ENCODE measurements around the gene TSNAXIP1. TPM values are rescaled to one million over a fixed set of nuclear protein-coding genes. Genes with fewer than 3 reads are reported as not detected.

The TSNAXIP1 gene
- total and polyA plus RNA-seq, 9 of the 15 experiments (the other 6 are each of a cell fraction or from before 2014, with no cell fraction given): 0.03 to 0.24 (median 0.11) TPM; not detected in 4

DNA sequence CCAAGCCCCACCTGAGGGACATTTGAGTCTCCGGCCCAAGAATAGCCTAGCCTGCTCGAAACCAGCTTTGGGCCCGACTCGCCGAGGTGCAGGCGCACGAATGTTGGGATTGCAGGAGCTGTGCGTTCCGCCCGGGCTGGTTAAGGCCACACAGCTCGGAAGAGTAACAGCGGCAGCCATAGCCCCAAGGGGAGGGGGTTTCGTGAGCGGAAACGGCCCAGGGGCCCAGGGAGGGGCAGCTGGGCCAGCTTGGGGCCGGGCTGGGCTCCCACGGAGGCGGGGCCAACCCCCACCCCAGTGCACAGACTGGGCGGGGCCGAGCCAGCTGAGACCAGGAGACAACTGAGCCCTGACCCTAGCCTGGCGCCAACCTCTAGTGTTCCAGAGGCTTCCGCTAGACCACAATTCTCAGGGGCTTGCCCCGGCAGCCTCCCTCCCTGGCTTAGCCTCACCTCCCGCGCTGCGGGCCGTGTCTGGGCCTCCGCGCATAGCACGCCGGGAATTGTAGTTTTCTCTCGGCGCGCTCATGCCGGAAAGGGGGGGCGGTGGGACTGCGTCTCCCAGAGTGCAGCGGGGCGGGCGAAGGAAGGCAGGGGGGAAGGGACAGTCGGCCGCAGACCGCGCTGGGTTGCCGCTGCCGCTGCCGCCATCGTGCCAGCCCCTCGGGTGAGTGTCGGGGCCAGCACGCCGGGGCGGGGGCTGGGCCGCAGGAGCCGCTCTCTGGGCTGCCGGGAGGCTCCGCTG is 39.8 kb downstream of the TSNAXIP1 start, which contains the start of gene NUTF2 (continued):
- TF ChIP-seq, protein P1, sequence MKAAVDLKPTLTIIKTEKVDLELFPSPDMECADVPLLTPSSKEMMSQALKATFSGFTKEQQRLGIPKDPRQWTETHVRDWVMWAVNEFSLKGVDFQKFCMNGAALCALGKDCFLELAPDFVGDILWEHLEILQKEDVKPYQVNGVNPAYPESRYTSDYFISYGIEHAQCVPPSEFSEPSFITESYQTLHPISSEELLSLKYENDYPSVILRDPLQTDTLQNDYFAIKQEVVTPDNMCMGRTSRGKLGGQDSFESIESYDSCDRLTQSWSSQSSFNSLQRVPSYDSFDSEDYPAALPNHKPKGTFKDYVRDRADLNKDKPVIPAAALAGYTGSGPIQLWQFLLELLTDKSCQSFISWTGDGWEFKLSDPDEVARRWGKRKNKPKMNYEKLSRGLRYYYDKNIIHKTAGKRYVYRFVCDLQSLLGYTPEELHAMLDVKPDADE (conservative IDR thresholded peaks at IDR 0.05; ENCODE audit: control insufficient read depth, low read depth, low read length): peak; percentile 98
- TF ChIP-seq EZH2 (IDR thresholded peaks at IDR 0.05; ENCODE audit: borderline replicate concordance, low read depth, low read length) (no peak), ZBED1 (IDR thresholded peaks at IDR 0.05) (peak; percentile 47; the same call in 1 of the 2 replicates), TEAD2 (tag; IDR thresholded peaks at IDR 0.05) (no peak), ETV5 (CRISPR knock-in tag; IDR thresholded peaks at IDR 0.05; ENCODE audit: low read depth) (peak; percentile 78), ZNF408 (CRISPR knock-in tag; IDR thresholded peaks at IDR 0.05; ENCODE audit: low read depth) (no peak), ZNF830 (CRISPR knock-in tag; IDR thresholded peaks at IDR 0.05) (no peak), HLTF (IDR thresholded peaks at IDR 0.05) (no peak), ATF7 (IDR thresholded peaks at IDR 0.05) (peak; percentile 85), SRF (CRISPR knock-in tag; IDR thresholded peaks at IDR 0.05) (peak in 1 of 2 experiments; percentile 89; a peak in 1 of 4 replicates), NCOA4 (IDR thresholded peaks at IDR 0.05; ENCODE audit: partially characterized antibody) (no peak), PML (IDR thresholded peaks at IDR 0.05; ENCODE audit: low read length) (no peak; the same call in 1 of the 2 replicates), ZNF232 (CRISPR knock-in tag; IDR thresholded peaks at IDR 0.05) (peak; percentile 14; the same call in 1 of the 2 replicates), CAMTA2 (CRISPR knock-in tag; conservative IDR thresholded peaks at IDR 0.05) (no peak), MECOM (CRISPR knock-in tag; IDR thresholded peaks at IDR 0.05) (no peak), ARNT (IDR thresholded peaks at IDR 0.05) (peak in 1 of 2 experiments; percentile 54; a peak in 1 of 4 replicates), POLR2H (tag; IDR thresholded peaks at IDR 0.05; ENCODE audit: low read depth) (peak; percentile 46; the same call in 1 of the 2 replicates)
- TF ChIP-seq, protein P2, sequence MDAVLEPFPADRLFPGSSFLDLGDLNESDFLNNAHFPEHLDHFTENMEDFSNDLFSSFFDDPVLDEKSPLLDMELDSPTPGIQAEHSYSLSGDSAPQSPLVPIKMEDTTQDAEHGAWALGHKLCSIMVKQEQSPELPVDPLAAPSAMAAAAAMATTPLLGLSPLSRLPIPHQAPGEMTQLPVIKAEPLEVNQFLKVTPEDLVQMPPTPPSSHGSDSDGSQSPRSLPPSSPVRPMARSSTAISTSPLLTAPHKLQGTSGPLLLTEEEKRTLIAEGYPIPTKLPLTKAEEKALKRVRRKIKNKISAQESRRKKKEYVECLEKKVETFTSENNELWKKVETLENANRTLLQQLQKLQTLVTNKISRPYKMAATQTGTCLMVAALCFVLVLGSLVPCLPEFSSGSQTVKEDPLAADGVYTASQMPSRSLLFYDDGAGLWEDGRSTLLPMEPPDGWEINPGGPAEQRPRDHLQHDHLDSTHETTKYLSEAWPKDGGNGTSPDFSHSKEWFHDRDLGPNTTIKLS (IDR thresholded peaks at IDR 0.05; ENCODE audit: borderline replicate concordance, low read depth): peak; percentile 89
- TF ChIP-seq, protein P3, sequence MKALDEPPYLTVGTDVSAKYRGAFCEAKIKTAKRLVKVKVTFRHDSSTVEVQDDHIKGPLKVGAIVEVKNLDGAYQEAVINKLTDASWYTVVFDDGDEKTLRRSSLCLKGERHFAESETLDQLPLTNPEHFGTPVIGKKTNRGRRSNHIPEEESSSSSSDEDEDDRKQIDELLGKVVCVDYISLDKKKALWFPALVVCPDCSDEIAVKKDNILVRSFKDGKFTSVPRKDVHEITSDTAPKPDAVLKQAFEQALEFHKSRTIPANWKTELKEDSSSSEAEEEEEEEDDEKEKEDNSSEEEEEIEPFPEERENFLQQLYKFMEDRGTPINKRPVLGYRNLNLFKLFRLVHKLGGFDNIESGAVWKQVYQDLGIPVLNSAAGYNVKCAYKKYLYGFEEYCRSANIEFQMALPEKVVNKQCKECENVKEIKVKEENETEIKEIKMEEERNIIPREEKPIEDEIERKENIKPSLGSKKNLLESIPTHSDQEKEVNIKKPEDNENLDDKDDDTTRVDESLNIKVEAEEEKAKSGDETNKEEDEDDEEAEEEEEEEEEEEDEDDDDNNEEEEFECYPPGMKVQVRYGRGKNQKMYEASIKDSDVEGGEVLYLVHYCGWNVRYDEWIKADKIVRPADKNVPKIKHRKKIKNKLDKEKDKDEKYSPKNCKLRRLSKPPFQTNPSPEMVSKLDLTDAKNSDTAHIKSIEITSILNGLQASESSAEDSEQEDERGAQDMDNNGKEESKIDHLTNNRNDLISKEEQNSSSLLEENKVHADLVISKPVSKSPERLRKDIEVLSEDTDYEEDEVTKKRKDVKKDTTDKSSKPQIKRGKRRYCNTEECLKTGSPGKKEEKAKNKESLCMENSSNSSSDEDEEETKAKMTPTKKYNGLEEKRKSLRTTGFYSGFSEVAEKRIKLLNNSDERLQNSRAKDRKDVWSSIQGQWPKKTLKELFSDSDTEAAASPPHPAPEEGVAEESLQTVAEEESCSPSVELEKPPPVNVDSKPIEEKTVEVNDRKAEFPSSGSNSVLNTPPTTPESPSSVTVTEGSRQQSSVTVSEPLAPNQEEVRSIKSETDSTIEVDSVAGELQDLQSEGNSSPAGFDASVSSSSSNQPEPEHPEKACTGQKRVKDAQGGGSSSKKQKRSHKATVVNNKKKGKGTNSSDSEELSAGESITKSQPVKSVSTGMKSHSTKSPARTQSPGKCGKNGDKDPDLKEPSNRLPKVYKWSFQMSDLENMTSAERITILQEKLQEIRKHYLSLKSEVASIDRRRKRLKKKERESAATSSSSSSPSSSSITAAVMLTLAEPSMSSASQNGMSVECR (CRISPR knock-in tag; IDR thresholded peaks at IDR 0.05): peak; percentile 96

All from K562 (cell line).